GM10847 (cell line): ENCODE data around the gene SLC48A1.

ENCODE experiments used
- POLR2A ChIP-seq: IDR thresholded peaks from 2 replicates; pipeline ENCODE4 v1.6.1; 2011; ENCODE audit not compliant: insufficient read length; ENCODE audit errors: extremely low read depth

The SLC48A1 gene

DNA sequence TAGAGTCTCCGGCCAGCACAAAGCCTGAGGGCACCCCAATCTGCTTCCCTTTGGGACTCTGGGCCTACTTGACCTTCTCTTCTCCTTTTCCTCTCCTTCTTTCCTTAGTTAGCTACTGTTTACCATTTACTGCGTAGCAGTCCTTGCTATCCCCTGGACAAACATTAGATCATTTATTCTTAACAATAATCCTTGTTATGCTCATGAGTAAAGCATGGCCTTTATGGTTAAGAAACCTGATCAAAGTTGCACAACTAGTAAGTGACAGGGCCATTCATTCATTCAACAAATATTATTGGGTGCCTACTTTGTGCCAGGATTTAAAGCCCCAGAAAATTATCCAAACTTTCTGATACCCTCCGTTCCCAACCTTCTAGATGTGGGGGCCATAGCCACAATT lies 49.8 kb downstream of the SLC48A1 start:
- TF ChIP-seq POLR2A: no peak

DNA sequence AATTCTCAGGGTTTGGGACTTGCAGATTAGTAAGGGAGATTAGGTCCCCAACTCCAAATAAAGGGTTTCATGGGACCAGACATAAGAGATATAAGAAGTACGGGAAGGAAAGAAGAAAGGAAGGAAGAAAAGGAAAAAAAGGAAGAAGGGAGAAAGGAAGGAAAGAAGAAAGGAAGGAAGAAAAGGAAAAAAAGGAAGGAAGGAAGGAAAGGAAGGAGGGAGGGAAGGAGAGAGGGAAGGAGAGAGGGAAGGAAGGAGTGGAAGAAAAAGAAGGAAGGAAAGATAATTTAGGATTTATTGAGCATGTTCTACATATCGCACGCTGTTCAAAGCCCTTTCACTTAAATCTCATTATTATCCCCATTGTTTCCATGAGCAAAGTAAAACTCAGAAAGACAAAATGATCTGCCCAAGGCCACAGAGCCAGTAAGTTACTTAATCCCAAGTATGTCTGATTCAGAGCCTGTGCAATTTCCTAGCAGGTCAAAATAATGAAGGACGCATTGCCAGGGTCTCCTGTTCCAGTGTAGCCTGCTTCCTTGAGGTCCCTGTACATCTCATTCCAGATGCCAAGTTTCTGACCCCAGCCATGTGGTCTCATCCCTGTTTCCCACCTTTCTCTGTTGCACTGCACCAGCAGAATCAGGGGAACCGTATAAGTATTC lies 50.5 kb downstream of the SLC48A1 start:
- TF ChIP-seq POLR2A: no peak

DNA sequence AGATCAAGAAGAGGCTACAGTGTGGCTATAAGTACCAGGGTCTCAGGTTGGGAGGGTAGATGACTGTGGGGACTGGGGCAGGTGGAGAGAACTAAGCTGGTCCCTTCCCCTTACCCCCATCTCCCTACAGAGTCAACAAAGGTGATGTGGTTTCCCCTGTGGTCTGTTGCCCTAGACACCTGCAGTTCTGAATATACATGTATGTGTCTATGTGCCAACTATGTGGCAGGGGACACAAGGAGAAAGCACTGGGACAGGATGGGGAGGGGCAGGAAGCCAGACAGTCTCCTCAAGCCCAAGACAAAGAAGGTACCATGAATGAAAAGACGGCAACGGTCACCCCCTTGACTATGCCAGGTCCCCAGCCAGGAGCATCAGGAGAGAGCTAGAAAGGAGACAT lies 51.2 kb downstream of the SLC48A1 start:
- no peak for TF ChIP-seq POLR2A

DNA sequence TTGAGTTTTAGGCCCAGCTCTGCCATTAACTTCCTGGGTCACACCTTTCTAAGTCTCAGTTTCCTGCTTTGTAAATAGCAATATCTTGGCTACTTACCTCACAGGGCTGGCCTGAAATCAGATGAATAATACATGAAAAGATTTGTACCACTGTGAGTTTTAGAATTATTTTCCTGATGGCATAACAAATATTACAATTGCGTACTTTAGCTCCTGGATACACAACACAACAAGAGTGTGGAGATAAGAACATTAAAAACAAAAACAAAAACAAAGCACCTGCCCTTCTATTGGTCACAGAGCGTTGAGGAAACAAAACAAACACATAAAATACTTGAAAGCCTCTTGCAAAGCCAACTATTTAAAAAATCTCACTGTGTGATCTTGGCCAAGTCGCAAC lies 51.6 kb downstream of the SLC48A1 start:
- TF ChIP-seq POLR2A: no peak

DNA sequence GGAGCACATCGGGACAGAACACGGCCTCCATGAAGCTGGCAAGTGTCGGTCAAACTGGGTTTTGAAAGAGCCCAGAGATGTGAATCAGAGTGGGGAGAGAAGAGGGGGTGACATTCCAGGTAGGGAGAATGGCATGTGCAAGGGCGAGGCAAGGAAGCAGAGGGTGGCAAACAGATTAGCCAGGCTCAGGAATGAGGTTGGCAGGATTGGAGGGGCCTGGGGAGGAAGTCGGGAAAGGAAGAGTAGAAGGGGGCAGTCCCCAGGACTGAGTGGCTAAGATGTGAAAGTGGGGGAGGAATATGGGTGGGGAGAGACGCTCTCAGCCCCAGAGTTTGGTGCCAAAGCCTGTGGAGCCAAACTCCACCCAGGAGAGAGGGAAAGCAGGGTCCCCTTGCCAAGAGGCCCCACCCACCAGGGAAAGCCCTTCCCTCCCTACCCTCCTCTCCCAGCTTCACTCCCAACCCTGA lies 52.2 kb downstream of the SLC48A1 start:
- no peak for TF ChIP-seq POLR2A

DNA sequence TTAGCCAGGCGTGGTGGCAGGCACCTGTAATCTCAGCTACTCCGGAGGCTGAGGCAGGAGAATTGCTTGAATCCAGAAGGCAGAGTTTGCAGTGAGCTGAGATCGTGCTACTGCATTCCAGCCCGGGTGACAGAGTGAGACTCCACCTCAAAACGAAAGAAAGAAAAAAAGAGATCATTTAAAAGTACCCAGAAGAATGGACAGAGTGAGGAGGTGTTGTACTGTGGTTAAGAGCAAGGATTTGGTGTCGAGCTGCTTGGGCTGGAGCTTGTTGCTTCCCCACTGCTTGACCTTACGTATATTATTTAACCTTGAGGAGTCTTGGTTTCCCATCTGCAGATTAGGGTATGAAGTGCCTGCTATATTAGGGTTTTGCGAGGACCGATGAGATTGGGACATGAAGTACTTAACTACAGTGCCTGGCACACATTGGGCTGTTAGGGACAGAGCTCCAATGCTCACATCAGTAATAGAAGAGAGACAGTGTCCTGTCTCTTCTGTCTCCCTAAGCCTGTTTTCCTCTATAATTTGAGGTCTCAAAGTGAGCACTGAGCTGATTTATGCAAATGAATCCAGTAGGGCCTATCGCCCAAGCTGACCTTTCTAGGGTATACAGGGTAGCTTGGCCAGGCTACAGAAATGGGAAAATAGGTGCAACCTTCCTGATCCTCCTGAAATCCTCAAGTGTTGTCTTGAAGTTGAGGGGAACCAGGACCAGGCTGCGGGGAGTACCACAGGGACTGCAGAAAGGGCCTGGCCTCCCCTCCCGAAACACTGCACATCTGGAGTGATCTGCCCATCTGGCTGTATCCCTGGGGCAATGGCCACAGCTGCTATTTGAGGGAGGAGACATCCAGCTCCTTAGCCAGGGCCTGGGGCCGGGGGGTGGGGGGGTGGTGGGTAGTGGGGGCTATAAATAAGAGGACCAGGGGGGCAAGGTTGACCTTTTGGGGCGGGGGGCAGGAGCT lies 55.3 kb downstream of the SLC48A1 start:
- TF ChIP-seq POLR2A: no peak

DNA sequence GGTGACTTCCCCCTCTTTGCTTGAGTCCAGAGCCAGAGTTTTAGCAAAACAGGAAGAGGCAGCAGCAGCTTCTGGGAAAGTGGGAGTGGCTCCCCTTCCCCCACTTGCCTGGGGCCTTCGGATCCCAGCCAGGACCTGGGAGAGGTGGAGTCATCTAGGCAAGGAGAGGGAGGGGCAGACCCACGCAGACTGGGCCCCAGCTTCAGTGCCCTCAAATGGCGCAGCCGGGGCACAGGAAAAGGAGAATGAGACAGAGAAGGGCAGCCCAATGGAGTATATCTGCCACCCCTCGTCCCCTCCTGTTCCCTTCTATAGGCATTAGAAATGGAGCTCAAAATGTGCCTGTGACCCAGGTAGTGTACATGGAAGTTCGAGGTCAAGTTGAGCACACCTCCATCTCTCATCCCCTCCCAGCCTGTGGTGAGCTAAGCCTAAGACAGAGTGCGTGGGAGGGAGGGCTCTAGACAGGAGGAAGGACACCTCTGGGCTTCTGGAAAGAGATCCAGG lies 56.0 kb downstream of the SLC48A1 start:
- TF ChIP-seq POLR2A: no peak

DNA sequence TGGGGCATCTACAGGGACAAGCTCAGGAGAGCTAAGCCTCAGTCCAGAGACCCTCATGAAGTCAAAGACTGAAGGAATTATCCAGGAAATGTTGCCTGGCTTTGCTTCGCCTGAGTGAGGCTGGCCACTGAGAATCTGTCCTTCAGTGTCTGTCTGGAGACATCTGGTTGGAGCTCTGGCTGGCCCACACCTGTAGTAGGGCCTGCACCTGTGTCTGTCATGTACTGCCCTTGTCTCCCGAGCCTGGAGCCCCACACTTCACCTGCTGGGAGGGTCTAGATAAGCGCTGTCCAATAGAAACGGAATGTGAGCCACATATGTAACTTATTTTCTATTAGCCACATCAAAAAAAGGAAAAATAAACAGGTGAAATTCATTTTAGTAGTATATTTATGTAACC lies 56.5 kb downstream of the SLC48A1 start:
- TF ChIP-seq POLR2A: no peak
